K562 (cell line): ENCODE data around the gene LPCAT3. TPM values are rescaled to one million over a fixed set of nuclear protein-coding genes. Genes with fewer than 3 reads are reported as not detected.
A peak's percentile ranks its signal among the peaks of the same experiment; 100 is the strongest.

Source experiments
- CCNT2 ChIP-seq: IDR thresholded peaks from 2 replicates; pipeline ENCODE4 v1.6.1; 2011; ENCODE audit warnings: borderline replicate concordance, low read depth, mild to moderate bottlenecking, moderate library complexity, mixed read lengths, low read length; ENCODE audit not compliant: insufficient read length; ENCODE audit errors: extremely low read depth
- MAFG ChIP-seq: fragments of 450-650 bp; conservative IDR thresholded peaks from 2 replicates; pipeline ENCODE4 v1.6.1; 2016; ENCODE audit warnings: missing genetic modification characterization, missing compliant biosample characterization
- NCOA4 ChIP-seq: fragments of 450-650 bp; IDR thresholded peaks from 2 replicates; pipeline ENCODE4 v1.6.1; 2018; ENCODE audit warnings: mild to moderate bottlenecking; ENCODE audit not compliant: partially characterized antibody
- NFE2L1 ChIP-seq: fragments of 450-650 bp; IDR thresholded peaks from 2 replicates; pipeline ENCODE4 v1.6.1; 2016; ENCODE audit warnings: missing genetic modification characterization, low read depth, mild to moderate bottlenecking, missing compliant biosample characterization, moderate library complexity, borderline replicate concordance
- NR2C2 ChIP-seq, 2 experiments: fragments of 200-800 bp in 1 of 2; sonication (Bioruptor generic) in 1 of 2; sonication (generic) in 1 of 2; formaldehyde crosslinking in 1 of 2; IDR thresholded peaks; 2 replicates each; pipeline versions ENCODE4 v1.6.1 to v1.8.0; 2016 to 2022; ENCODE audit warnings: mild to moderate bottlenecking in 1 of 2, missing compliant biosample characterization in 1 of 2, missing genetic modification characterization in 1 of 2, missing genetic modification reagents in 1 of 2
- RAD21 ChIP-seq, 2 experiments: fragments of 250-450 bp in 1 of 2; fragments of 450-650 bp in 1 of 2; sonication (Bioruptor Pico) in 1 of 2; formaldehyde crosslinking in 1 of 2; IDR thresholded peaks in 1 of 2; conservative IDR thresholded peaks in 1 of 2; 2 replicates each; pipeline versions ENCODE4 v1.4.0 to v1.8.0; 2020 to 2022; ENCODE audit warnings: mild to moderate bottlenecking in 2 of 2, moderate library complexity in 1 of 2
- polyA plus RNA-seq, 8 experiments: library from polyadenylated mRNA; depleted of rRNA in 4 of 8; stranded (reverse) in 5 of 8; unstranded in 3 of 8; fragments of >200 nt; fragmentation: Nextera tagmentation in 2 of 8; fragmentation: Illumina TruSeq in 1 of 8; extraction: Ambion mirVana in 2 of 8; extraction: Trizol in 1 of 8; gene quantifications; 2 replicates each; pipeline versions ENCODE4 v1.2.1 to v1.2.3, GENCODE V29; 2011 to 2014; ENCODE audit warnings: inconsistent platforms in 1 of 8, missing spikeins in 1 of 8
- total RNA-seq, 7 experiments: library from RNA; depleted of rRNA in 6 of 7; stranded (reverse); fragments of >200 nt in 6 of 7; fragmentation: Illumina TruSeq in 2 of 7; extraction: Trizol in 2 of 7; gene quantifications; 2 replicates each; pipeline versions ENCODE4 v1.2.1 to v1.2.3, GENCODE V29; 2011 to 2021; ENCODE audit warnings: low replicate concordance in 1 of 7
- TF ChIP-seq, protein P1 (sequence below): fragments of 450-650 bp; formaldehyde crosslinking; IDR thresholded peaks from 2 replicates; pipeline ENCODE4 v1.4.0; 2020; ENCODE audit warnings: mild to moderate bottlenecking, moderate library complexity
- TF ChIP-seq, protein P2 (sequence below): sonication (generic); formaldehyde crosslinking; IDR thresholded peaks from 2 replicates; pipeline ENCODE4 v1.9.0; 2022; ENCODE audit warnings: mild to moderate bottlenecking, missing genetic modification reagents
- TF ChIP-seq, protein P3 (sequence below): sonication (generic); formaldehyde crosslinking; IDR thresholded peaks from 2 replicates; pipeline ENCODE4 v1.8.1; 2023; ENCODE audit warnings: missing genetic modification reagents, mild to moderate bottlenecking, borderline replicate concordance

The LPCAT3 gene
- total and polyA plus RNA-seq, 9 of the 15 experiments (the other 6 are each of a cell fraction or from before 2014, with no cell fraction given): 4.9 to 52.5 (median 25.3) TPM

DNA sequence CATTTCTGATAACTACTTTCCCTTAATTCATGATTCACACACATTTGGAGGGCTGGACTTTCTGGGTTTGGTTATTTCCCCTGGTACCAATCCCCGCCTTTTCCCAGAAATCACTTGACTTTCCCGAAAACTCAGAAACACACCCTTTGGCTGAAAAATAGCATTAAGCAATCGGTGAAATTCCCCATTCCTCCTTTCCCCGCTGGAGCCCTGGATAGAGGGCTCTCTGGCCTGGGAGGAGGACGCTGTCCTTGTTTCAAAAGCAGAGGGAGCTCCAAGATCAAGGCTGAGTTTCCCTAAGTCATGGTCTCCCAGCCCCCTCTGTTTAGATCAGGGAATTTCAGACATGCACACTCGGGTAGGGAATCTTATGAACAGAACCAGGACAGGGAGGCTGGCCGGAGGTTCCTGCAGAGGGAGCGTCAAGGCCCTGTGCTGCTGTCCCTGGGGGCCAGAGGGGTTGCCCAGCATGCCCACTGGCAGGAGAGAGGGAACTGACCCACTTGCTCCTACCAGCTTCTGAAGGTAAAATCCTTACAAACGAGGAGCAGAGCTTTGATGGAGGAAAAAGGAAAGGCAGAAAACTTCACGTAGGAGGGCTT is 42.2 kb upstream of the LPCAT3 start, which contains the start of gene C1S (continued):
- TF ChIP-seq, protein P1, sequence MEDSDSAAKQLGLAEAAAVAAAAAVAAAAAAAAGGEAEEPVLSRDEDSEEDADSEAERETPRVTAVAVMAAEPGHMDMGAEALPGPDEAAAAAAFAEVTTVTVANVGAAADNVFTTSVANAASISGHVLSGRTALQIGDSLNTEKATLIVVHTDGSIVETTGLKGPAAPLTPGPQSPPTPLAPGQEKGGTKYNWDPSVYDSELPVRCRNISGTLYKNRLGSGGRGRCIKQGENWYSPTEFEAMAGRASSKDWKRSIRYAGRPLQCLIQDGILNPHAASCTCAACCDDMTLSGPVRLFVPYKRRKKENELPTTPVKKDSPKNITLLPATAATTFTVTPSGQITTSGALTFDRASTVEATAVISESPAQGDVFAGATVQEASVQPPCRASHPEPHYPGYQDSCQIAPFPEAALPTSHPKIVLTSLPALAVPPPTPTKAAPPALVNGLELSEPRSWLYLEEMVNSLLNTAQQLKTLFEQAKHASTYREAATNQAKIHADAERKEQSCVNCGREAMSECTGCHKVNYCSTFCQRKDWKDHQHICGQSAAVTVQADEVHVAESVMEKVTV (CRISPR knock-in tag): peak; percentile 34; the same call in 1 of the 2 replicates
- peak; percentile 73 to 74 for TF ChIP-seq RAD21 (CRISPR knock-in tag; conservative IDR thresholded peaks at IDR 0.05 in 1 of 2, IDR thresholded peaks at IDR 0.05 in 1 of 2)
- TF ChIP-seq NCOA4: no peak
- TF ChIP-seq CCNT2: no peak
- no peak for TF ChIP-seq NR2C2 (CRISPR knock-in tag; IDR thresholded peaks at IDR 0.05)
- no peak for TF ChIP-seq NR2C2 (tag; IDR thresholded peaks at IDR 0.05)
- peak; percentile 90 for TF ChIP-seq MAFG
- no peak; the same call in 1 of the 2 replicates for TF ChIP-seq NFE2L1 (tag)
- TF ChIP-seq, protein P2, sequence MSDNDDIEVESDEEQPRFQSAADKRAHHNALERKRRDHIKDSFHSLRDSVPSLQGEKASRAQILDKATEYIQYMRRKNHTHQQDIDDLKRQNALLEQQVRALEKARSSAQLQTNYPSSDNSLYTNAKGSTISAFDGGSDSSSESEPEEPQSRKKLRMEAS: no peak
- TF ChIP-seq, protein P3, sequence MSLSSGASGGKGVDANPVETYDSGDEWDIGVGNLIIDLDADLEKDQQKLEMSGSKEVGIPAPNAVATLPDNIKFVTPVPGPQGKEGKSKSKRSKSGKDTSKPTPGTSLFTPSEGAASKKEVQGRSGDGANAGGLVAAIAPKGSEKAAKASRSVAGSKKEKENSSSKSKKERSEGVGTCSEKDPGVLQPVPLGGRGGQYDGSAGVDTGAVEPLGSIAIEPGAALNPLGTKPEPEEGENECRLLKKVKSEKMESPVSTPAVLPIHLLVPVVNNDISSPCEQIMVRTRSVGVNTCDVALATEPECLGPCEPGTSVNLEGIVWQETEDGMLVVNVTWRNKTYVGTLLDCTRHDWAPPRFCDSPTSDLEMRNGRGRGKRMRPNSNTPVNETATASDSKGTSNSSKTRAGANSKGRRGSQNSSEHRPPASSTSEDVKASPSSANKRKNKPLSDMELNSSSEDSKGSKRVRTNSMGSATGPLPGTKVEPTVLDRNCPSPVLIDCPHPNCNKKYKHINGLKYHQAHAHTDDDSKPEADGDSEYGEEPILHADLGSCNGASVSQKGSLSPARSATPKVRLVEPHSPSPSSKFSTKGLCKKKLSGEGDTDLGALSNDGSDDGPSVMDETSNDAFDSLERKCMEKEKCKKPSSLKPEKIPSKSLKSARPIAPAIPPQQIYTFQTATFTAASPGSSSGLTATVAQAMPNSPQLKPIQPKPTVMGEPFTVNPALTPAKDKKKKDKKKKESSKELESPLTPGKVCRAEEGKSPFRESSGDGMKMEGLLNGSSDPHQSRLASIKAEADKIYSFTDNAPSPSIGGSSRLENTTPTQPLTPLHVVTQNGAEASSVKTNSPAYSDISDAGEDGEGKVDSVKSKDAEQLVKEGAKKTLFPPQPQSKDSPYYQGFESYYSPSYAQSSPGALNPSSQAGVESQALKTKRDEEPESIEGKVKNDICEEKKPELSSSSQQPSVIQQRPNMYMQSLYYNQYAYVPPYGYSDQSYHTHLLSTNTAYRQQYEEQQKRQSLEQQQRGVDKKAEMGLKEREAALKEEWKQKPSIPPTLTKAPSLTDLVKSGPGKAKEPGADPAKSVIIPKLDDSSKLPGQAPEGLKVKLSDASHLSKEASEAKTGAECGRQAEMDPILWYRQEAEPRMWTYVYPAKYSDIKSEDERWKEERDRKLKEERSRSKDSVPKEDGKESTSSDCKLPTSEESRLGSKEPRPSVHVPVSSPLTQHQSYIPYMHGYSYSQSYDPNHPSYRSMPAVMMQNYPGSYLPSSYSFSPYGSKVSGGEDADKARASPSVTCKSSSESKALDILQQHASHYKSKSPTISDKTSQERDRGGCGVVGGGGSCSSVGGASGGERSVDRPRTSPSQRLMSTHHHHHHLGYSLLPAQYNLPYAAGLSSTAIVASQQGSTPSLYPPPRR (CRISPR knock-in tag): no peak
